DMS153 treated with DMSO at 0.1 percent for 48 hours (cell line): ENCODE measurements around the gene ACAA2.

Source experiments
- DNase-seq: peaks from one replicate; lab custom pipeline; 2025; ENCODE audit not compliant: unreplicated experiment; lab: John Stamatoyannopoulos, UW

ACAA2 gene

DNA sequence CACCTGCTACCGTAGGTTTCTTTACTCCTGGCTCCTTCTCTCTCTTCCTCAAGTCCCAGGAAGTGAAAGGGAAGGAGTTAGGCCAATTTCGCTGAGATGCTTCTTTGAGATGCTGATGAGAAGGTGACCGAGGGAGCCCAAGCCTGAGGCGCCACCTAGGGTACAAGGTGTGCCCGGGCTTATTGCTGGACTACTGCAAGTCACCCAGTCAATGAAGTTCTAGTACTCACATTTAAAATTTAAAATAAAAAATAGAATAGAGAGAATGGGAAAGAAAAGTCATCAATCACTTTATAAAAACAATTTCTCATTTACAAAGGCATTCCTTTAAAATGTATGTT is 45.3 kb downstream of the ACAA2 start:
- no peak for DNase-seq

- DNase-seq, result no peak
Measured at GRCh38 chr18:49767111-49768050, 46.0 kb downstream of the ACAA2 start.

GRCh38 chr18:49766646-49767045 is 46.7 kb downstream of the ACAA2 start:
- no peak for DNase-seq

GRCh38 chr18:49764032-49764431 is 49.3 kb downstream of the ACAA2 start:
- DNase-seq, result no peak

DNA sequence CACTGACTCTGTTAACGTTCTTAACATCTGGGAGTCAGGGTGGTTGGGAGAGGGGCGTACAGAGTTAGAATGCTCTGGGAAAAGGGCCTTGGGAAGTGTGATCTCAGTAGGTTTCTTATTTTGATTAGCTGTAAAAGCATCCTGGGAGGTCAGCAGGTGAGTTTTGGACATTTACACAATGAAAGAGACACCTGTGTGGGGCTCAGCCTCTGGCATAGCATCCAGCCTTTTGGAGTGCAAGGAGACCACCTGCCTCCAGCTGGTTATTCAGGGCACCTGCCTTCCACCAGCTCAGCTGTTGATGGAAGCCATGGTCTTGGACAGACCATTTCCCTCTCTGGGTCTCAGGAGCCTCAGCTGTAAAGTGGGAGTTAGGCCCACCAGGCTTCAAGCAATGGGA is 49.7 kb downstream of the ACAA2 start:
- no peak for DNase-seq

- no peak for DNase-seq
Measured at GRCh38 chr18:49762191-49763077, 50.9 kb downstream of the ACAA2 start.

DNA sequence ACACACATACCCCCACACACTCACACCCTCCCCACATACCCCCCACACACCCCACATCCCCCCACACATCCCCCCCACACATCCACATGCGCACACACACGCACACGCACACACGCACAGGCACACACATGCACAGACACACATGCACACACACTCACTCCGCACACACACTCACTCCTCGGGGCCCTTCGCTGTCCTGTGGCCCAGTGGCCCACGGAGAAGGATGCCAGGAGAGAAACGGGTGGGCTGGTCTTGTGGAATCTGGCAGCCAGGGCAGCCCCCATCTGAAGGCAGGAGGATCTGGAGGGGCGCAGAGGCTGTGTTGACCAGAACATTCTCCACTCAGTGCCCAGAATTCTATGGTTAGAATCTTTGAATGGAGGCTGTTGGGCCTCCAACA is 51.6 kb downstream of the ACAA2 start:
- DNase-seq, result no peak

DNA sequence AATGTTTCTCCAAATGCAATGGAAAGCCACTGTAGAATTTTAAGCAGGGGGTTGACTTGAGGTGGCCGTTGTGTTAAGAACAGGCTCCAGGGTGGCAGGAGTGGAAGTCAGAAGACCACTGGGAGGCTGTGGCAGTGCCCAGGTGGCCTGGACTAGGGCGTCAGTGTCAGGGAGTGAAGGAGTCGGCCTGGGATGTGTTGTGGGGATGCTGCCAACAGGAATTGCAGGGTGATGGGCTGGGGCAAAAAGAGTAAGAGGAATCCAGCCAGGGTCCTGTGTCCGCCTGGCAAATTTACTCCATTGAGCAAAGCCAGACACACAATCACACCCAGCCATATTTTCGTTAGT is 55.1 kb downstream of the ACAA2 start:
- no peak for DNase-seq

DNA sequence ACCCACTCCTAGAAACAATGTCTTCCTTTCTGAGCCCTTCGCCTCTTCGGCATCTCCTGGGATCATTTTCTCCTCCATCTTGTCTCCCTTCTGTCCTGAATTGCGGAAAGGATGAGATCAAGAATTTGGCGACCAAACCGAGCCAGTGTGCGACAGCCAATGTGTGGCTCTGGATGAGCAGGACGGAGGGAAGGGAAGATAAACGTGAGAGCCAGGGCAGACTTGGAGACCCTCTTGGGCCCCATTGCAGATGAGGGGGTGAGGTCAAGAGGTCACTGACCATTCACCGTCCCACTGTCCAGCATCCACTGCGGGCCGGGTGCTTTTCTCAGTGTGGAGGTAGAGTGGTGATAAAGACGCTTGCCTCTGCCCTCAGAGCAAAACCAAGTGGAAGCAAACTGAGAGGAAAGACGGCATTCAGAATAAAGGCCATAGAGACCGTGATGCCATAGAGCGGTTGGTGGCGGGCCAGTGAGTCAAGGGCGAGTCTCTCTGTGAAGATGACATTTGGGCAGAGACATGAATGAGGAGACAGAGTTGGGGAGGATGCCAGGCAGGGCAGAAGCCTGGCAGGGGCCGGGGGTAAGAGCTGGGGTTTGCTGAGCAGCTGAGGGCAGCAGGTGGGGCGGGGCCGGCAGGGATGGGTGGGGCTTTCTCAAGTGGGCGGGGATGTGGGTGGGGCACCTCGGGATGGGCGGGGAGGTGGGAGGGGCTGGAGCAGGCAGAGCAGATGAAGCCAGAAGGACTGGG is 55.6 kb downstream of the ACAA2 start:
- no peak for DNase-seq

GRCh38 chr18:49756671-49757362 is 56.5 kb downstream of the ACAA2 start:
- DNase-seq, result no peak

DNA sequence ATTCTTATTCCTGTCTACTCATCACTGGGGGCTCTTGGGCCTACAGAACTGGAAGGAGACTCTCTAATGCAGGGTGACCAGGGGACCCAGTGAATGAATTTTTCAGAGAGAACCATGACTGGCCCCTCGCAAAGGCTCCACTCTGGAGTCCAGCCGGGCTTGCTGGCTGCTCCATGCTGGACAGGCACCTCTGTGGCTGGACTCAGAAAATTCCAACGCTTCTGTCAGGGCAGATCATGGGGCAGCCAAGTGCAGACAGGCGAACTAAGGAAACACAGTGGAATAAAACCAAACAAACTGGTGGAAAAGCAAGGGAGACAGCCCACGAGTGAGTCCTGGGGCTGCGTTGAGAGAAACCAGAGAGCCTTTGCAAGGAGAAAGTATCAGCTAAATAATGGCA is 57.2 kb downstream of the ACAA2 start:
- no peak for DNase-seq

DNA sequence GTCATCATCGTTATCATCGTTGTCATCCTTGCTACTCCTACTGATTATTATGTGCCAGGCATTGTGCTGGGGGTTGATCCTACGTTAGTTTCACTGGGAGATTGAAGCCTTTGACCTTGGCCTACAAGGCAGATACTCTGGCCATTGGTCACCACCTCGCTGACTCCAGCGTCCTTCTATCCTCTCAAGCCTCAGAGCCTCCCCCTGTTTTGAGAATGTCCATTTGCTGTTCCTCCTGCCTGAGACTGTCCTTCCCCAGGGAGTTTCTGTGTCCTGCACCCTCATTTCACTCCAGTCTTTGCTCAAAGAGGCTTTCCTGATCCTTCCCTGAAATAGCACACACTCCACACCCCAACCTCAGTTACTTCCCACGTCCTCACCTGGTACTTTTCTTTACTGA is 57.8 kb downstream of the ACAA2 start:
- DNase-seq, result no peak

GRCh38 chr18:49754866-49755265 is 58.5 kb downstream of the ACAA2 start:
- DNase-seq, result no peak

DNA sequence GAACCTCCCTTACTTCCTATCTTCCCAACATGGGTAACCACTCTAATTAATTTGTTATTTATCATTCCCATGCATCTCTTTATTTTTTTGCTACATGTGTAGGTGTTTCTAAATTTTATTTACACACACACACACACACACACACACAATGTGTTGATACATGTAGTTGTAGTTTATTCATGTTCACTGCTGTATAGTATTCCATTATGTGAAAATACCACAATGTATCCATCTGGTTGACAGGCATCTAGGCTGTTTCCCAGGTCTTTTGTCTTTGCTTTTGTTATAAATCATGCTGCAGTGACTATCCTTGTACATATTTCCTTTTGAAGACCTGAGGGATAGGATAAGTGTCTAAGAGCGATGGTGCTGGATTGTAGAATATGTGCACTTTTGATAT is 59.7 kb downstream of the ACAA2 start:
- DNase-seq, result no peak

DNA sequence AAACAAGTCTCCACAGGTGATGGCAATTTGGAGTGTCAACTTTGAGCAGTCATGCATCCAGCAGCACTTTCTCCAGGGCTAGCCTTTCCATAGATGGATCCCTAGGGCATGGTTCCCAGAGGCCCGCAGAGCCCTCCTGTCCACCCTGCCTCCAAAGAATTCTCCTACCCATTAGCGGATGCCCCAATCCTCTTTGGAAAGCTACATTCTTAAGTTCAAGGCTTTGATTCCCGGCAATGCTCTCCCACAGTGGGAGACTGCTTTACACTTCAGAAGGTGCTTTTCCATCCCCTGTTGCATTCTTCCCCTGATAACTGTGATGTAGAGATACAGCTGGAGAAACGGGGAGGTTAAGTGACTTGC is 61.3 kb downstream of the ACAA2 start:
- no peak for DNase-seq

GRCh38 chr18:49751427-49752094 is 61.8 kb downstream of the ACAA2 start:
- no peak for DNase-seq

GRCh38 chr18:49749563-49749962 is 63.8 kb downstream of the ACAA2 start:
- no peak for DNase-seq

GRCh38 chr18:49747876-49748275 is 65.5 kb downstream of the ACAA2 start:
- DNase-seq, result no peak

DNA sequence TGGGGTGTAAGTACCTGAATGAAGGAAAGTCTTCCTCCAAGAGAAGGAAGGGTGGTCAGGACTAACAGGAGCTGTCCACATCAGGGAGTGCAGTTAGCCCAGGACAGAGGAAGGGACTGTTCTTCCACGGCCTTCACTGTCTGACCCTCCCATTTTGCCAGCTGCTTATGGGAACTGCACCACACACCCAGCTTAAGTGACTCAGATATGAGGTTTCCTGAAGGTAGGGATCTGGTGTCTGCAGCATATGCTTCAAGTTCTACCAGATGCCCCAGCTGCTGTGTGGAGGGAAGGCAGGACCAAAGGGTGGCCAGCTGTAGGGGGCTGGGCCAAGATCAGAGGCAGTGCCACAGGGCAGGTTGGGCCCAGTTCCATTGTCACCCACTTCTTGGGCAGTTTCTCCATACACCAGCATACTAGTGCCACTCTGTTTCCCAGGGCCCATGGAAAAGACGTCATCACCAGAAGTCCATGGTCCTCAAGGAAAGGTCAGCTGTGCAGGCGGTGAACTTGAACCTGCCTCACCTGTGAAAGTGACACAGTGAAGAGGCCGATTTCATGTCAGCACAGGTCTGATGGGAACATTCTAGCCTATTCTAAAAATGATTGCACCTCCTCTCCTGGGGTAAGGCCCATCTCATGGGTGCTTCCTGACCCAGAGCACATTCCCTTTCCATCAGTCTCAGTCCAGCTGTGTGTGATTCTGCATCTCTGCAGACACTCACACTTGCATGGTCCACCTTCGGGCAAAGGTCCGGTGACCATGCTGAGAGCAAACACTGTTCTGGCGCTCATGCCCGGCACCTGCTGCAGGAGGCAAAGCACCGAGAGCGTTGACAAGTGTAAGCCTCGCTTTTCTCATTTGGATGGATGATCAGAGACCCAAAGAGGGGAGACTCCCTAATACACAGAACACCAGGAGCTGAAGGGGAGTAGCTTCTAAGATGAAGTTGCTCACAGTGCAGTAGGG is 68.0 kb downstream of the ACAA2 start:
- DNase-seq, result no peak
